T47D (cell line): ENCODE results near the gene RFX7.
"Not testable (repeated sequence)": the region's sequence is repeated elsewhere in the genome, so short reads cannot be mapped to it uniquely, and the experiment has no call there.

Source experiments
- DNase-seq, 2 experiments: peaks; one replicate each; pipeline versions ENCODE4 v3.0.0 to v3.0.0-alpha.2; 2011 to 2012; ENCODE audit warnings: low read depth in 1 of 2, low spot score in 1 of 2
- JUND ChIP-seq: IDR thresholded peaks from 2 replicates; pipeline ENCODE4 v1.6.1; 2012; ENCODE audit warnings: low read depth
- in situ Hi-C: cut with HindIII; loops from 2 replicates; pipeline ENCODE4 v1.10.0; 2016; ENCODE audit warnings: low sequenced_read_pairs, low pct_unique_long_range_greater_than_20kb

Gene RFX7

DNA sequence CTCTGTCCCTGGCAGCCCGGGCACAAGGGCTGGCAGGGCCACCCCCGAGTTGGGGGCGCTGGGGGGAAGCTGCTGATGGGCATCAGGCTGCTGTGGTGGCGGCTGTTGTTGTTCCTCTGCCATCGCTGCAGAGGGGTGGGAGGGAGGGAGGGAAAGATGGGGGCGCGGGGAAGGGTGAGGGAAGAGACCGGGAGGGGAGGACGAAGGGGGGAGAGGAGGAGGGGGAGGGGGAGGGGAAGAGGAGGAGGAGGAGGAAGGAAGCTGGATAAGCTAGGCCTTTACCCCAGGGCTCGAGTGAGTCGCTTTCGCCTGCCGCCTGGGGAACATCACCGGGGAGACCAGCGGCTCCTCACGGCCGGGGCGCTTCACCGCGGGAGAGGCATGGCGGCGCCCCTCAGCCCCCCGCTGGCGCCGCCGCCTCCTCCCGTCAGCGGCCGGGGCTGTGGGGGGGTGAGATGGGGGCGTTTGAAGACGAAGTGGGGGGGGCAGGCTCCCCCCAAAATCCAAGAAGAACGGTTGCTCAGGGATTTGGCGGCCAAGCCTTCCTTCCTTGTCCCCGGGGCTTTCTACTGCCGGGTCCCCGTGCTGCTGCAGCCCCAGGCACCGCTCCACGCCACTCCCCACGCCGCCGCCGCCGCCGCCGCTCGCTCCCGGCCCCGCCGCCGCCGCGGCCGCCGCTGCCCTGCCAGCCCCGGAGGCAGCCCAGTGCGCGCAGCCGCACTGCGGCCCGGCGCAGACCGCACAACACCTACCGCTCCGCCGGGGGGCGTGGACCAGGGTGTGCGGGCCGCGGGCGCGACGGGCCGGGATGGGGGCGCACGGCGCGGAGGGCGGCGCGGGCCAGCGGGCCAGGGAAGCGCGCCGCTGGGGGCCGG lies at the start of gene RFX7:
TSS of gene RFX7 (minus strand) at position 717 of the 875 bp plus-strand sequence. CDS start at position 123, 594 bp downstream.
- in situ Hi-C loops, result no loop called here
- peak; percentile 79 to 80 for DNase-seq
- TF ChIP-seq JUND, result no peak

DNA sequence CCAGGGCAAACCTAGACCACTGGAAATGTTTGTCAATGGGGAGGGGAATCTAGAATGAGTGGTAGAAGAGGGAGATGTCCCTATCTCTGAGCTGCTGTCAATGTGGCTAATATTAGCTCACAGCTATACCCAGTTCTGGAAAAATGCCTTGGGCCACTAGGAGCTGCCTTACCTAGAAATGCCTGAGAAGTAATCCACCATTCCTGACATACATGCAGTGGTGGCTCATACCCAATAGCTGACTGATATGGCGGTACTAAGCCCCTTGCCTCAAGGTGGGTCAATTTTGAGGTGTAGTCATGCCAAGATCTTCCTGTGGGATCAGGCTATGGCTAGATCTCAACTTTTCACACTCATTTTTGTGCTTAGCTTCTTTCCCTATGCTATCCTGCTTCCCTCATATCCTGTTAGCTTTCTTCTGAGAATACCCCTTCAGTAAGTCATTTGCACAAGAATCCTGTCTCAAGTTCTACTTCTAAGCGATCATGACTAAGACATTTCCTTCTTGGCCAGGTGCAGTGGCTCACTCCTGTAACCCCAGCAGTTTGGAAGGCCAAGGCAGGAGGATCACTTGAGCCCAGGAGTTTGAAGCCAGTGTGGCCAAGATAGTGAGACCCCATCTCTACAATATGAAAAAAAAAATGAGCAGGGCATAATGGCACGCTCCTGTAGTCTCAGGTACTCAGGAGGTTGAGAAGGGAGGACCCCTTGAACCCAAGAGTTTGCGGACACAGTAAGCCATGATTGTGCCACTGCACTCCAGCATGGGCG lies 49.1 kb upstream of the RFX7 start:
- no peak for TF ChIP-seq JUND
- in situ Hi-C loops, result no loop called here
- DNase-seq, result no peak

DNA sequence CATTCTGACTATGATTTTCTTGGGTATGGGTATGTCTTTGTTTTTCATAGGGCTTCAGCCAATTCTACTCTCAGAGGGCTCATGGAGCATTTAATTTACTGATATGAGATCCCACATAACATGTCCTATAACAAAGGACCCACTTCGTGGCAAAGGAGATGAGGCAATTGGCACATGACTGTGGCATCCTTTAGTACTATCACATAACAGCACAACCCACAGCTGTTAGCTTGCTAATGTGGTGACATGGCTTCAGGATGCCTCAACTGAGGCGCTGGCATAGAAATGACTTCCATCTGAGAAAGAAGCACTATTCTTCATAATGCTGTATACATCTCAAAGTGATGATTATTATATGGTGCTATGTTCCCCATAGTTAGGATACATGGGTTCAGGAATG lies 48.1 kb upstream of the RFX7 start:
- in situ Hi-C loops, result no loop called here
- no peak for DNase-seq
- TF ChIP-seq JUND, result no peak

DNA sequence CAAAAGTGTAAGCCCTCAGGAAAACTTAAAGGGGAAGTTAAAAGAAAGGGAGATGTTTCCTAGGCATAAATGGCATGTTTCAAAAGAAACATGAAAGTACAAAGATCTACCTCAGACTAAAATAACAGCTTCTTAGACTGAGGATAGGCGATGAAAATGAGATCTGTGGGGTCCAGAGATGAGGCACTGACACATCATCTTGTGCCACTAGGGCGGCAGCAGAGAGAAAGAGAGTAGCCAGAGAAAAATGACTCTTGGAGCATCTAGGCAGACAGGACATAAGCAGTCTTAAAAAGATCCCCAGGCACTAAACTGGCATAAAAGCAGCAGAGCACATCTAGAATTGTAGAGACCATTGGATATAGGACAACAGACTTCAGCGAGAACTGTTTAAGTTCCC lies 42.5 kb upstream of the RFX7 start:
- TF ChIP-seq JUND, result no peak
- DNase-seq, result peak in 1 of 2 experiments; percentile 23
- in situ Hi-C loops, result no loop called here

DNA sequence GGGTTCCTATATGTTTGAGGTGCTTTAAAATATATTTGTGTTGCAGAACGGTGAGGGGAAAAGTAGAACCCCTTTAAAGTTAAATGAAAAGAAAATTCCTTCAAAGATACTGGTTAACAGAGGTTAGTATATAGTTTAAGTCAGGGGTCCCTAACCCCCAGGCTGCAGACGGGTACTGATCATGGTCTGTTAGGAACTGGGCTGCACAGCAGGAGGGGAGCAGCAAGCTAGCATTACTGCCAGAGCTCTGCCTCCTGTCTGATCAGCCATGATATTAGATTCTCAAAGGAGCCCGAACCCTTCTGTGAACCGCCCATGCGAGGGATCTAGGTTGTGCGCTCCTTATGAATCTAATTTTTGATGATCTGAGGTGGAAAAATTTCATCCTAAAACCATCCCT lies 37.5 kb upstream of the RFX7 start:
- no peak for DNase-seq
- in situ Hi-C loops, result no loop called here
- no peak for TF ChIP-seq JUND

DNA sequence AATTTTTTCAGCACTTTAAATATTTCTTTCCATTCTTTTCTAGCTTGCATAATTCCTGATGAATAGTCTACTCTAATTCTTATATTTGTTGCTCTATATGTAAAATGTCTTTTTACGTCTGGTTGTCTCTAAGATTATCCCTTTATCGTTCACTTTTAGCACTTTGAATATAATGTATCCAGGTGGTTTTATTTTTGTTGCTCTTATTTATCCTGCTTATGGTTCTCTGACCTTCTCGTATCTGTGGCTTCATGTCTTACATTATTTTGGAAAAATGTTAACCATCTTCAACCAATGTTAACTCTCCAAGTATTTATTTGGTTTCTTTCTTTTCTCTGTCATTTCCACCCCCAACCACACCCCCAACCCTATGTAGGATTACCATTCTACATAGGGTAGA lies 30.0 kb upstream of the RFX7 start:
- in situ Hi-C loops, result no loop called here
- DNase-seq, result no peak
- no peak for TF ChIP-seq JUND

DNA sequence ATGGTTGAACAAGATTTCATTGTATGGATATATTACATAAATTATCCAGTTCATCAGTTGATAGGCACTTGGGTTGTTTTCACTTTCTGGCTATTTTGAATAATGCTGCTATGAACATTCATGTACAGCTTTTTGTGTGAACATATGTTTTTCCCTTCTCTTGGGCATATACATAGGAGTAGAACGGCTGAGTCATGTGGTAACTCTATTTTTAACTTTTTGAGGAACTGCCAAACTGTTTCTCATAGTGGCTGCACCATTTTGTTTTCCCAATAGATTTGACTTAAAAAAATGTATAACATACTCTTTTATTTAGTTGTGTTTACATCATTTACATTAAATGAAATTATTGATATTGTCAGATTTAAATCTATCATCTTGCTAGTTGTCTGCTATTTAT lies 28.8 kb upstream of the RFX7 start:
- DNase-seq, result no peak
- in situ Hi-C loops, result no loop called here
- TF ChIP-seq JUND, result no peak

DNA sequence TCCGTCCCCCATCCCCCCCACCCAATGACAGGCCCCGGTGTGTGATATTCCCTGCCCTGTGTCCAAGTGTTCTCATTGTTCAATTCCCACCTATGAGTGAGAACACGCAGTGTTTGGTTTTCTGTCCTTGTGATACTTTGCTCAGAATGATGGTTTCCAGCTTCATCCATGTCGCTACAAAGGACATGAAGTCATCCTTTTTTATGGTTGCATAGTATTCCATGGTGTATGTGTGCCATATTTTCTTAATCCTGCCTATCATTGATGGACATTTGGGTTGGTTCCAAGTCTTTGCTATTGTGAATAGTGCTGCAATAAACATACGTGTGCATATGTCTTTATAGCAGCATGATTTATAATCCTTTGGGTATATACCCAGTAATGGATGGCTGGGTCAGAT lies 22.8 kb upstream of the RFX7 start:
- in situ Hi-C loops, result not testable (repeated sequence)

DNA sequence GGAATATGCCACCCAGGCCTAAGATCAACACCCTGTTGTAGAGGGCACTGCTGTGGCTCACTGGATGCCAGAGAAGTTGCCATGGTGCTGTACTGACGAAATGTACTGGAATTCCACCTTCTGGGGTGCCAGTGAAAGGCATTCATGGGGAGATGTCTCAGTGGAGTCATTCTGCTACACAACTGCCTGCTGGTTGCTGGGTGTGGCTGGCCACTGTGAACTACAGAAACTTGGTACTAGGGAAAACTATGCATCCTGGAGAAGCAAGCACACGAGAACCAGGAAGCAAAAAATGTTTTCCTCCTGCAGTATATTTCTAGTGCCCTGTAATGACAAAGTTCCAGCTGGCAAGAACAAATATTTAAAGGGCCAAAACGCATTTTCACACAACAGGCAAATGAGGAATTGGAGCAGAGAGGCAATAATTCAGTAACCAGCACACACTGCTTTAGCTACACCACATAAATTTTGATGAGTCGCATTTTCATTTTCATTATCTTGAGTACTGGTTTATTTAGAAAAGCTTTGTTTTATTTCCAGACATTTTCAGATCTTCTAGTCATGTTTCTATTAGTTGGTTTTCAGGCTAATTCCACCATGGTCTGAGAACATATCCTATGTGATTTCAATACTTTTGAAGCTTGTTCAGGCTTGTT lies 18.3 kb upstream of the RFX7 start:
- in situ Hi-C loops, result no loop called here
- peak in 1 of 2 experiments; percentile 31 for DNase-seq
- TF ChIP-seq JUND, result no peak

More for the DNA sequence above, 22.8 kb upstream of the RFX7 start:
- DNase-seq, result not testable (repeated sequence)

DNA sequence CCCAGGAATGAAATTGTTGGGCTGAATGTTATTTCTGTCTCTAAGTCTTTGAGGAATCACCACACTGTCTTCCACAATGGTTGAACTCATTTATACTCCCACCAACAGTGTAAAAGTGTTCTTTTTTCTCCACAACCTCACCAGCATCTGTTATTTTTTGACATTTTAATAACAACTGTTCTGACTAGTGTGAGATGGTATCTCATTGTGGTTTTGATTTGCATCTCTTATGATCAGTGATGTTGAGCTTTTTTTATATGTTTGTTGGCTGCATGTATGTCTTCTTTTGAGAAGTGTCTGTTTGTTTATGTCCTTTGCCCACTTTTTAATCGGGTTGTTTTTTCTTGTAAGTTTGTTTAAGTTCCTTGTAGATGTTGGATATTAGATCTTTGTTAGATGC lies 13.6 kb upstream of the RFX7 start:
- in situ Hi-C loops, DNase-seq: not testable (repeated sequence)

DNA sequence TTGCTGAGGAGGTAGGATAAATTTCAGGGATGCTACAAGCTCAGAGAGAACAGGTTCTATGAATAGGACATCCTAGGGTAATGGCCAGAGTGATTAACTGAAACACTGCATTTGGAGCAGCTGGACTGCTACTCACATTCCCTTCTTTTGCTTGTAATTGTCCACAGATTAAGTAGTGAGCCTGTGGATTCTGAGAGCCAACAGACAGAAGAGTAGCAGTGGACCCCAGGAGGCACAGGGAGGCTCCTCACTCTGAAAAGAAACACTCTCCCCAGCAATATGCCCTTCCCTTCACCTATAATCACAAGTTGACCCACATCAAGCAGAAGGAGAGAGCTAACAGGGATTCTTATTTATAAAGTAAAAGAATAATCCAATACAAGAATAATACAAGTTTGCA lies 10.6 kb upstream of the RFX7 start:
- no peak for DNase-seq
- in situ Hi-C loops, result no loop called here
- TF ChIP-seq JUND, result no peak

DNA sequence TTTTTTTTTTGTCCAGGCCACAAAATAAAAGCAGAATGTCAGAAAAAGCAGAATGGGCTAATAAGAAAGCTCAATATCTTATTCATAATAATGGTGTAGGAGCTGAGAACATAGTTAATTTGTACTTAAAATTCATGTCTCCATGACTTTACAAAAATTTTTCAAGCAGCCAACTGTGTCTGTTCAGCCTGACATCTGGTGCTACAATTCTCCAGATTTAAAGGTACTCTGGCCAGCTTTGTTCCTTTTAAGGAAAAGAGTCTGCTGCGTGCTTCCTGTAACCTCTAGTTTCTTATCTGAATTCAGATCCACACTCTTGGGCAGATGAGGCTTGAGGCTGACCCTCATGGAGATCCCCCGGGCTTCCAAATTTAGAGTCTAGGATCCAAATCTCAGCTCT lies 8.7 kb upstream of the RFX7 start:
- no peak for TF ChIP-seq JUND
- no peak for DNase-seq
- in situ Hi-C loops, result no loop called here
